ENCODE results near the gene KRTAP20-4.

Gene KRTAP20-4

DNA sequence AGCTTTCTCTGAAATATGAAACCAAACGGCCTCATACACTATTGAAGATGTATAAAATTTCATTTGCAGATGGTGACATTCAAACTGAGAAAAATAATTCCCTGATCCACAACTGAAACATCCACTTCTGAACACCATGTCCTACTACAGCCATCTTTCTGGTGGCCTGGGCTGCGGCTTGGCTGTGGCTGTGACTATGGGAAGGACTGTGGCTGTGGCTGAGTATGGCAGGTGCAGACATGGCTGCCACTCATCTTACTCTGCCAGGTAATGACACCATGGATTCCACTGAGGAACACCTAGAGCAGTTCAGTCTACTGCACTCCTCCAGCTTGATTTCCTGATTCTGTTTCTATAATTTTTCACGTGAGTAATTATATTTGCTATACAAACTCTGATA lies at the start of gene KRTAP20-4:
TSS of gene KRTAP20-4 (plus strand) at position 106 of the 400 bp plus-strand sequence.
- DNase-seq: no peak

DNA sequence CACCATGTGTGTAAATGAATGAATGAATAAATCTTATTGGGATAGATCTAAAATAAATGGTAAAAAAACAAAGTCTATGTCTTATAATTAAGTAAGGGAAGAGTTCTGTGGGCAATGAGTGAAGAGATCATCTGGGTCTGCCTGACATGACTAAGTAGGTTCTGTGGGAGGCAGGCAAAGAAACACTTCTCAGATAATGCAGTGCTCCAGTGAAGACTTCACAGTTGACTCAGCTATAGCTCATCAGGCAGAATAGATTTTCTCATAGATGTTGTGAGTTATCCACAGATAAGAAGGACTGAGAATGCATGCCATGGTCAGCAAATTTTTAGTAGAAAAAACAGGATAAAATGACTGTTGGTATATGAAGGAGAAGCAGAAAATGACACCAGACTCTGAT lies 42.7 kb upstream of the KRTAP20-4 start:
- DNase-seq: no peak

DNA sequence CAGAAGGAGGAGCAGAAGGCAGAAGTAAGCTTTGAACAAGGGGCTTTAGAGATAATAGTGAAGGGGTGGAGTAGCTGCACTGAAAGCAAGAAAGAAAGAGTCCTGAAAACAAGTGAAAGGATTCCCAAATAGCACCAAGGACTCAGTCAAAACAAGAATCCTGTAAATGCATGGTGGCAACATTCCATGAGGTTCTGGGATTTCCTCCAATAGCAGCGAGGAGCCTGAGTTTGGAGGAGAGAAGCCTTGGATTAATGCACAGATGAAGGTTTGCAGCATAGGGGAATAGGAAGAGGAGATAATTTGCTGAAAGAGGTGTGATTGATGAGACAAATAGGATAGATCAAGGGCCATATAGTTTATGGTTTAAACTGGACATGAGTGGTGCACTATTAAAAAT lies 41.1 kb upstream of the KRTAP20-4 start:
- DNase-seq: no peak

DNA sequence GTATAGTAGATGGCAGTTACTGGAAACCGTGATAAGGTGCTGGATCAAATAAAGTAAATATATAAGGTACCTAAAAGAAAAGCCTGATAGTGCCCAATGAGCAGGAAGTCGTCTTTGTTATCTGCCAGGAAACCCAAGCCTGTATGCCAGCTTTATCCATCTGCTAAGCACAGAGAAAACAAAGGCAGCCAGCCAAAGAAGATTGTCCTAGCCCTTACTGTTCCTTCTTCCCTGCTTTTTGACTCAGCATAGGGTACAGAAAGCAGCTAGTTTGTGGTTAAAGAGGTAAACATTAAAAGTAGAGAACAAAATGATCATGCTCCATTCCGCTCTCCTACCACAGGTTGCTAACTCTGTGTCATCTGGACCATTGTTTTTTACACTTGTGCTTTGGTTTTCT lies 40.3 kb upstream of the KRTAP20-4 start:
- DNase-seq: no peak

DNA sequence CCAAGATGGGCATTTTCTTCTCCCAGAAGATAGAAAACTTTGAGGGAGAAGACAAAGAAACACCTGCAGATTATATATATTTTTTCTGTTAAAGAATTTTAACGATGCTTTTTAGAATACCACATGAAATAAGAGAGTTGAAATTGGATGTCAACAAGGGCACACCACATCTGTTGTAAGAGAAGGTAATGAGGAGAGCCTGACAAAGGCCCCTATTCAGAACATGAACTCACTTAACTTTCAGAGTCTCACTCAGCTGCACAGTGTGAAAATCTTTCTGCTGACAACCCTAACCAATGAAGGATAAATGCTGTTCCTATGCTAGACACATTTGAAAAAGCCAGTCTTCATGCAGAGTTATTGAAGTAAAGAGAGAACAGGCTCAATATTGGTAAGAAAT lies 37.6 kb upstream of the KRTAP20-4 start:
- DNase-seq: no peak

DNA sequence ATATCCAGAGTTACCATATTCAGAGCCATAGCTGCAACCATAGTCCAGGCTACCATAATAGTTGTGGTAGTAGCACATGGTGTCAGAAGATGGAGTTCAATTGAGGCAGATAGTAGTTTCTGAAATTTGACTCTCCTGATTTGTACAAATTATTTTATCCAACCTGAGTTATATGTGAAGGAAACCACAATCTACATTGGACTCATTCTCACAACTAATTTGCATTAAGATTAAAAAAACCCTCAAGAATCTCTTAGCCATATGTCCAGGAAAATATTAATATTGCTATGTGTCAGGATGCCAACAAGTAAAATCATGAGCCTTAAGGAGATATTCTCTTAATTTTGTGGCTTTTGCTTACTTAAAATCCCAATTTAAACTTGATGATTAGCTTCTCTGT lies 30.1 kb upstream of the KRTAP20-4 start, which contains the start of gene KRTAP22-2:
TSS of gene KRTAP22-2 (minus strand) at position 101 of the 400 bp plus-strand sequence.
- DNase-seq: no peak

DNA sequence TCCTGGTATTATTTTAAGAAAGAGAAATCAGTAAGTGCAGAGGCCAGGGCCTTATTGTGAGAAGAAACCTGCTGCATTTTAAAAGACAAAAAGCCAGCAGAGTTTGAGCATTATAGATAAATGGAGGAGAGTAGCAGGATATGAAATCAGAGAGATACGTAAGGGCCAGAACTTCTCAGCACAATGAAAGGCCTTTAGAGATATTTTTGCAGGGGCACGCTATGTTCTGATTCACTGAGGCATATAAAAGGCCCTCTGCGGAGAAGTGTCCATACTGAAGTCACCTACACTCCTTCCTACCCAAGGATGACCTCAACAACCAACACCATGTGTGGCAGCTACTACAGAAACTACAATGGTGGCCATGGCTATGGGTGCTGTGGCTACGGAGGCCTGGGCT lies 28.3 kb upstream of the KRTAP20-4 start, which contains the start of gene KRTAP6-3:
TSS of gene KRTAP6-3 (plus strand) at position 301 of the 400 bp plus-strand sequence. CDS start at position 307, 6 bp downstream.
- no peak for DNase-seq

DNA sequence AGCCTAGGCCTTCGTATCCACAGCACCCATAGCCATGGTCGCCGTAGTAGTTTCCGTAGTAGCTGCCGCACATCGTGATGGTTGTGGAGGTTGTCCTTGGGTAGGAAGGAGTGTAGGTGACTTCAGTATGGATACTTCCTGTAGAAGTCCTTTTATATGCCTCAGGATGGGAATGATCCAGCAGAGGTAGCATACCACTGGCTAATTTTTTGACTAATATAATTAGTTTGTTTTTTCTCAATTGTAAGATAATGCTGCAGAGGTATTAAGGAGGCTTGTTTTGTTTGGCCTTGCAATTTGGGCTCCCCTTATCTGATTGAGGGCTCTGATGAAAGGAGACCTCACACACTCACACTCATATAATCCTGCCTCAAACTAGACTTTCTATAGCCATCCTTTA lies 21.6 kb upstream of the KRTAP20-4 start, which contains the start of gene KRTAP6-2:
TSS of gene KRTAP6-2 (minus strand) at position 101 of the 400 bp plus-strand sequence. CDS start at position 73, 28 bp downstream.
- no peak for DNase-seq

DNA sequence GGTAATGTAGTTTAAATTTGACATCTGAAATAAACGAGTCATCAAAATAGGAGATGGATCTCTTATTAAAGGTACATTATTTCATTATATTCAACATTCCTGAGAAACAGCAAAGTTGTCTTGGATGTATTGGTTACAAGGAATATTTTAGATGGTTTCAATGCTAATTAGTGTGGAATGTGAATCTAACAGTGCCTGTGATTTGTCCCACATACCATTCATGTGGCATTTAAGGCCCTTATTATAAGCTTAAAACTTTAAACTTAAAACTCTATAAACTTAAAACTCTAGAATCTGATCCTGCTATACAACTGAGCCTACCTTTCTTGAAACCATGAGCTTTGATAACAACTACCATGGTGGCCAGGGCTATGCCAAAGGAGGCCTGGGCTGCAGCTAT lies 19.6 kb upstream of the KRTAP20-4 start, which contains the start of gene KRTAP22-1:
TSS of gene KRTAP22-1 (plus strand) at position 301 of the 400 bp plus-strand sequence.
- no peak for DNase-seq

DNA sequence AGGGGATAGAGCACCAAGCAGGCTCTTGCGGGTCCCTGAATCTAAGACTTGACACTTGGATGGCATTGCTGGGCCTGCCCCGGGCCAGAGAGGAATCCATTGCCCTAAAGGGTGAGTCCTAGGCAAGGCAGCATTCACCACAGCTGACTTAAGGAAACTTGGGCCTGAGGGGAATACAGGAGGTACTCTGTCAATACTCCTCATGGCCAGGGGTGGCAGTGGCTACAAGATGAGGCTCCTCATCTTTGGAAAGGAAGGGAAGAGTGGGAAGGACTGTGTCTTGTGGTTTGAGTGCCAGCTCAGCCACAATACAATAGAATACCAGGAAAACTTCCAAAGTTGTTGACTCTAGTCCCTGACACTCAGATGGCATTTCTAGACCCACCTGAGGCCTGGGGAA lies 14.5 kb upstream of the KRTAP20-4 start:
- no peak for DNase-seq

DNA sequence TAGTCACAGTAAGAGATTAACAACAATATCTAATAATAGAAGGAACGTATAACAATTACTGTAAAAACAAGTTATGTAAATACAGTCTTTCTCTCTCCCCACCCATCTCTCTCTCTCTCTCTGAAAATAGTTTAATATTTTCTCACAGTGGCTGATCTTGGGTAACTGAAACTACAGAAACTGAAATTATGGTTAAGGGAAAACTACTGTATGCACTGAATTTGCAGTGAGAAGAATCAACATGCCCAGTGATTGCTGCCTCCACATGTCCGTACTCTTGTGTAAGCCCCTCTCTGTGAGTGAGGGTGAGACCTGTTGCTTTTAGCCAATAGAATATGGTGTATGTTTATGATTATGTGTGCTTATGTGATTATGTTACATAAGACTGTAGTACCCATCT lies 8.3 kb upstream of the KRTAP20-4 start:
- no peak for DNase-seq

DNA sequence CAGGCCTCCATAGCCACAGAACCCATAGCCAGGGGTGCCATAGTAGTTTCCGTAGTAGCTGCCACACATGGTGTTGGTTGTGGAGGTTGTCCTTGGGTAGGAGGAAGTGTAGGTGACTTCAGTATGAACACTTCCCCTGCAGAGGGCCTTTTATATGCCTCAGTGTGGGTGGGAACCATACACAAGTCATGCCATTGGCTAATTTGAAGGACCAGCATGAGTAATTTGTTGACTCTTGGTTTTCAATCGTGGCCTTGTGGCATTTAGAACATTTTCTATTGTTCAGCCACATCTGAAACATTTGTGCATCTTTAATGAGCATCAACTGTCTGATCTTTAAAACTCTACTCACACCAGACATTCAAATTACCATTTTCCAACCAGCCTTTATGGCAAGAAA lies 6.6 kb upstream of the KRTAP20-4 start, which contains the start of gene KRTAP6-1:
TSS of gene KRTAP6-1 (minus strand) at position 95 of the 400 bp plus-strand sequence. CDS start at position 69, 26 bp downstream.
- no peak for DNase-seq

DNA sequence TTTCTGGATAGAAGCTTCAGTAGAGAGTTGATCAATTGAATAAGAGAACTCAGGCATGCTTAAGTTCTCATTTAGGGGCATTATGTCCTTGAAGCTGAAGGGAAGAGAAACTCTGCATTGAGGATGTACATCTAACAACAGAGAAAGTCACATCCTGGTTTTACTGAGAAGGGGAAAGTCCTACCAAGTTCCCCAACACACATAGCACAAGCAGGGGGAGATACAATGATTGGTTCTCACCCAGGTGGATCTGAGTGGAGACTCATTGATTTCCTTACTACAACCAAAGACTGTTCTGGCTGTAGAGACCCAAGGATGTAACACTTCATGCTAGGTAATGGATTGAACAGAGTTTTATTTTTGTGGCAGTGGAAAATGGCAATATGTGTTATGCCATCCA lies 5.2 kb upstream of the KRTAP20-4 start:
- DNase-seq: no peak

DNA sequence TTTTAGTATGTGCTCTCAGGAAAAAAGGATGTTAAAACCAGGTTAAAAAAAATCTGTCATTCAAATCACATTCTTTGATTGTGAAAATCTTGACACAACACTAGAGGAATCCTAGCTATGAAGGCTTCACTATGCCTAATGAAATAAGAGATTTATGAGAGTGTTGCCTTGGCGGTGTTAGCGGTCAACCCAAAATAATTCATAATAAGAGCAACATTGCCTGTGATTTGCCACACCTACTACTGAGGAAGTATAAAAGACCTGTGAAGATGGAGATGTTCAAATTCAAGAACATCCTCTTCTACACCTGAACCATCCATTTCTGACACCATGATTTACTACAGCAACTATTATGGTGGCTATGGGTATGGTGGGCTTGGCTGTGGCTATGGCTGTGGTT lies 4.3 kb upstream of the KRTAP20-4 start, which contains the start of gene KRTAP20-1:
TSS of gene KRTAP20-1 (plus strand) at position 301 of the 400 bp plus-strand sequence. CDS start at position 331, 30 bp downstream.
- DNase-seq: no peak

DNA sequence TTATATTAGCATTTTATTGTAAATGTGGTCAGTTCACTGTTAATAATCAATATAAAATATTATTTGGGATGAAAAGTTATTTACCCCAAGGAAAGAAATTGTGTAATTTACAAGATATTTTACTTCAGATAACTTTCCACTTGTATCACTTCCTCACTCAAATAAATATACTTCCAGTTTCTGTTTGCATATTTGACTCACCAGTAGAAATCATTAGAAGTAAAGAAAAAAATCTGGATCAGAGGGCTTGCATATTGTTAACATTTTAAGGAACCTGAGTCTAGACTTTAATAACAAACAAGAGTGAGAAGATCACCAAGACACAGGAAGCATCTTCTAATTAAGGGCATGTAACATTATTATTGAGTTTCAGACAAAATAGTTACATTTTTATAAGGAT lies 347 bp upstream of the KRTAP20-4 start:
- DNase-seq: no peak

DNA sequence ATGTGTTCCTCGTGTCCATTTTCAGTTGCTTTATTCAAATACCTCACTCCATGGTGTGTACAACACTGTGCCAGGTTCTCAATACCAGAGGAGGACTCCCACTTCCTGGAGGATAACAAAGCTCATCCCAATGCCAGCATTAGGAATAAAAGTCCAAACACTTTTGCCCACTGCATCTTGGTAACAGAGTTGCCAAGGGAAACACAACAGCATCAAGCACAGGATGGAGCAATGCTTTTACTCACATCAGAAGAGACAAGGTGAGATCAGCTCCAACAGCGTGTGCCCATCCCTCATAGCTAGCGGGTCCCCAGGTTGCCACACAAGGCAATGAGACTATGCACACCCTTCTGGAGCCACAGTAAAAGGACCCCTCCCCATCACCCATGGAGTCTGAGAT lies 2.9 kb downstream of the KRTAP20-4 start:
- DNase-seq: no peak

DNA sequence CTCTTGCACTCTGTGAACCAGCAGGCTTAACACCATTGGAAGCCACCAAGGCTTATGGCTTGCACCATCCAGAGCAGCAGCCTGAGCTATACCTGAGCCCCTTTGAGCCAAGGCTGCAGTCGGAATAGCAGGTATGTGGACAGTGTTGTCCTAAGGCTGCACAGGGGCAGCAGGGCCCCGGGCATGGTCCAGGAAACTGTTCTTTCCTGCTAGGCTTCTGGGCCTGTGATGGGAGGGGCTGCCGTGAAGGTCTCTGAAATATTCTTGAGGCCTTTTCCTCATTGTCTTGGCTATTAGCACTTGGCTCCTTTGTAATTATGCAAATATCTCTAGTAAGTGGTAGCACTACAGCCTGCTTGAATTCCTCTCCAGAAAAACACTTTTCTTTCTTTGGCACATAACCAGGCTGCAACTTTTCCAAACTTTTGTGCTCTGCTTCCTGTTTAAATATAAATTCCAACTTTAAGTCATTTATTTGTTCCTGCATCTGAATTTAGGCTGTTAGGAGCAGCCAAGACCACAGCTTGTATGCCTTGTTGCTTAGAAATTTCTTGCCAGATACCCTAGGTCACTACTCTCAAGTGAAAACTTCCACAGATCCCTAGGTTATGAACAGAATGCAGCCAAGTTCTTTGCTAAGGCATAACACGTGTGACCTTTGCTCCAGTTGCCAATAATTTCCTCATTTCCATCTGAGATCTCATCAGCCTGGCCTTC lies 5.2 kb downstream of the KRTAP20-4 start:
- no peak for DNase-seq

DNA sequence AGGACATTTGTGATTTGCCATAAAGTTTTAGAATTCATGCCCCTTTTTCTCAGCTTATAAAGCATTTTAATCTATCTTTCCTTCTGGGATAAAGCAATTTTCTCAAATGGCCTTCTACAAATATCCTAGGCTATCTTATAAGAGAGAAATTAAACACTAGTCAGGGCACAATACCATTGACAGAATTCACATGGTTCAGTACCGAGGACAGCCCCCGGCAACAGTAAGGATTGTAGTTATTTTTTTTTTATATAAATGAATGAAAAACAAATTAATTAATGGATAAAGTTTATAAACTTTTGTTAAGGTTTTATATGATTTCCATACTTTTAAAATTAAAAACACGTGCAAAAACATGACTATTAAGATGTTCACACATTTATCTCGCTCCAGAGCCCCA lies 7.7 kb downstream of the KRTAP20-4 start:
- DNase-seq: no peak

DNA sequence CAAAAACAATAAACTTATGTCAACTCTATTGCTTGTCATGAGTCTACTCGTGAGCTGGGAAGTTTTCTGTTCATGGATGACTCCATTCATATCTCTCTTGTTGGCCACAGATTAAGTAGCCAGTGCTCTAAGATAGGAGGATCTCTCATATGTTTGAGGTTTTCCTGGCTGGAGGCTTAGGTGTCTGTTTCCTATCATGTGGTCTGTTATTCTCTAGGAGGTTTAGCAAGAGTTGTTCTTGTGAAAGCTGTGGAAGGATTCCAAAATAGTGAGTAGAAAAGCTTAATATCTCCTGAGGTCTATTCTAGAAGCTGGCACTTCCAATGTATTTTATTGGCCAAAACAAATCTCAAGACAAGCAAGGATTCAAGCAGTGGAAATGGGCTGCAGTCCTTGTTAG lies 8.8 kb downstream of the KRTAP20-4 start:
- DNase-seq: no peak

DNA sequence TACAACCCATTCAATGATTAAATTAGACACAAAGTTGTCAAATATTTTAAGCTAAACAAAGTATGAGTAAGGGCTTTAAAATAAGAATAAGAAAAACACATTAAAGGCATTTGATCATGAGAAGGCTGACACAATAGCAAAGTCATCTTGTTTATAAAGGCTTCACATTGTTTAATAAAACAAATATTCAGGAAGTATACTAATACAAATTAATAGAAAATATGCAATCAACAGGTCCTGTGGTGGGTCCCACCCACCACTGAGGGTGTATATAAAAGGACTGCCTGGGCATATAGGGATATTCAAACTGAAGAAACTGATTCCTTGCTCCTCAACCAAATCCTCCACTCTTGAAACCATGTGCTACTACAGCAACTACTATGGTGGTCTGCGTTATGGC lies 14.5 kb downstream of the KRTAP20-4 start, which contains the start of gene KRTAP20-2:
TSS of gene KRTAP20-2 (plus strand) at position 301 of the 400 bp plus-strand sequence. CDS start at position 359, 58 bp downstream.
- no peak for DNase-seq

DNA sequence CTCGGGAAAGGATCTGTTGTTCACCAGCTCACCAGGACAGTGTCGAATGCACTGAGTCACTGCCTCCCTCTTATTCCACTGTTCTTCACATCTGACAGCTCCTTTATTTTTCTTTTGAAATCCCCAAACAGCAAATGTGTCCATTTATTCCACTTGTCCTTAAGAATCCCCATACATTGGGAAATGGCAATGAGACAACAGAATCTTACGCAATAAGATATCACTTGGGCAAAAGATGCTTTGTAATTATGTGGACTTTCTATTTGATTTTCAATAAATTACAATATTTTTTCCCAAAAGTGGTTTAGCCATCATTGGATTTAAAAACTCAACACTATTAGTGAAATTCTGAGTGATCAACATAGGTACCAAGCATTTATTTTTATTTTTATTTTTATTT lies 18.3 kb downstream of the KRTAP20-4 start:
- DNase-seq: no peak

DNA sequence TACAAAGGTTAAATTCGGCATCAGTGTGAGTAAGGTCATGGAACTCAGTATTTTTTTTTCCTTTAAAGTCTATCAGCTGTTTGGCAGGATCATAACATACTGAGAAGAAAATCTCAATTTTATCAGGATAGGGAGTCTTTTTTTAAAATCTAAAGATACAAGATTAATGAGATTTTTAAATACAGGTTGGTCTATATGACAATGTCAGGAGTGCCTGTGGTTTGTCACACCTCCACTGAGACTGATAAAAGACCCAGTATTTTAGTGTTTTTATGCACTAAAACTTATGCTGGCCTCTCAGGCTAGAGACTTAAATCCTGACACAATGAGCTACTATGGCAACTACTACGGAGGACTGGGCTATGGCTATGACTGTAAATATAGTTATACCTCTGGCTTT lies 22.1 kb downstream of the KRTAP20-4 start, which contains the start of gene KRTAP20-3:
TSS of gene KRTAP20-3 (plus strand) at position 301 of the 400 bp plus-strand sequence.
- DNase-seq: no peak

DNA sequence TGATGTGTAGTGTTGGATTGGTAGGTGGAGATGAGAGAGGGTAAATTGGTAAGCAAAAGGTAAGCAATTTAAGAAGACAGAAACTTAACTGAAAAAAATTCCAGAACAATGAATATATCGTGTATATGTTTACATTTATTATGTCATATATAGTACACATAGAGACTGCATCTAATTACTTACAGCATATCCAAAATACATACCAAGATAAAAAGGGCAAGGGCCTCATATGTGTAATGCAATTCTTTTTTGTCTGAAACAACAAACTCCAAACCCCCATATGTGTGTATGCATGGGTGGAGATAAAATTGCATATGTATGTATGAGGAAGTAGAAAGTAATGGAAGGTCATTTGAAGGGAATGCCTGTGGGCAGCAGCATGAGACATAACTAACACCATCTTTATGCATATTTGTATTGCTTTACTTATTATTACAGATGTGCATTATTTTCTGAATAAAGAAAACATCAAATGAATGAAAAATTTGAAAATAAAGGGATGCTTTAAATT lies 26.5 kb downstream of the KRTAP20-4 start:
- DNase-seq: no peak

DNA sequence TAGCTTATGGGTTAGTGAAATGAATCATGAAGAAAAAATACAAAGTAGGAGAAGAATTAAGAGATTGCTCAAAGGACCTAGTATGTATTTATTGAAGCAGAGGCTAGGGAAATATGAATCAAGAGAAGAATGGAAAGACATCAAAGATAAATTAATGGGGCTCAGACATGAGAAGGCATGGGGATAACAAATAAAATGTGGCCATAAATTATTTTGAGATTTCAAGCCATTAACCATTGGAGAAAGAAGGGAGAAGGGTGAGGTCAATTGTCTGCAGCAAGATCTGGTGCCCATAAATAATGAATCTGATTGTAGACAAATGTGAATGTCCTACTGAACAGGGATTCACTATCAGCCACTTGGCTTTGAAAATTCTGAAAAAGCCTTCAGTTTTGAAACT lies 32.5 kb downstream of the KRTAP20-4 start:
- no peak for DNase-seq

Measured in stimulated activated CD4-positive, alpha-beta T cell treated with anti-CD3 and anti-CD28 coated beads, Interleukin-15, amount 100 ng/mL, for 24 hours (primary cell).